Pancreas (tissue), 10 donors: ENCODE data around the gene EPHA6. TPM values are rescaled to one million over a fixed set of nuclear protein-coding genes. Genes with fewer than 3 reads are reported as not detected.
A peak's percentile ranks its signal among the peaks of the same experiment; 100 is the strongest.
"Not testable (repeated sequence)": the region's sequence is repeated elsewhere in the genome, so short reads cannot be mapped to it uniquely, and the experiment has no call there.

Source experiments
- ATAC-seq, 4 donors: fragments of 200-7000 bp; cut with Tn5 transposase; one replicate each; pipeline versions ENCODE4 v1.8.0 to v1.9.1; 2020; ENCODE audit warnings: mild to moderate bottlenecking in 4 of 4, moderate library complexity in 4 of 4
- DNase-seq, 6 donors: peaks; one replicate each; pipeline ENCODE4 v3.0.0-alpha.2; 2020
- FAIRE-seq: peaks from 2 replicates; lab custom pipeline; 2012; peaks lifted over from hg19 to GRCh38; lab: Jason Lieb, UNC
- H3K27ac ChIP-seq, 4 donors: fragments of 200-600 bp; sonication (generic); 1 replicate in 3 of 4; 2 replicates in 1 of 4; pipeline versions ENCODE4 v1.5.0 to v1.8.0; 2020
- H3K27me3 ChIP-seq, 4 donors: fragments of 200-600 bp; one replicate each; pipeline ENCODE4 v1.8.0; 2021
- H3K36me3 ChIP-seq, 3 donors: fragments of 200-600 bp; sonication (generic) in 1 of 3; one replicate each; pipeline versions ENCODE4 v1.5.0 to v1.8.0; 2020 to 2021
- H3K4me1 ChIP-seq, 3 donors: fragments of 200-600 bp; one replicate each; pipeline ENCODE4 v1.8.0; 2021
- H3K4me3 ChIP-seq, 4 donors: fragments of 200-600 bp; sonication (generic) in 2 of 4; one replicate each; pipeline versions ENCODE4 v1.5.0 to v1.8.0; 2020 to 2021
- H3K9me3 ChIP-seq, 4 donors: fragments of 200-600 bp; one replicate each; pipeline ENCODE4 v1.8.0; 2021
- WGBS, 2 donors: extraction: QIAGEN DNeasy Blood & Tissue Kit; methylation state at CpG; one replicate each; pipeline ENCODE4 v1.1.7; 2013; 5-methylcytosine and 5-hydroxymethylcytosine counted together
- intact Hi-C, 3 donors: fragments of 100-400 bp; cut with DNase I; formaldehyde crosslinking; loops; one replicate each; pipeline versions ENCODE4 v1.11.1 to v1.14.2; 2022
- polyA plus RNA-seq, 2 donors: library from polyadenylated mRNA; stranded (reverse); fragments of 200-250 nt; gene quantifications; one replicate each; pipeline ENCODE4 v1.2.3, GENCODE V29; 2013
- total RNA-seq, 6 donors: library from RNA; stranded (reverse); fragmentation: NEBNext Ultra II Directional in 4 of 6; extraction: Animal tissue kit (Norgen Biotek cat#: 25700) in 4 of 6; gene quantifications; one replicate each; pipeline versions ENCODE4 v1.2.1 to v1.2.4, GENCODE V29; 2021 to 2023
- TF ChIP-seq, protein P1 (sequence below), 4 donors: fragments of 200-600 bp; sonication (generic) in 3 of 4; IDR thresholded peaks; one replicate each; pipeline versions ENCODE4 v1.5.0 to v1.8.0; 2021; ENCODE audit warnings: antibody characterized with exemption in 4 of 4
- donor health status: healthy with polysubstance abuse.
- donor health status: DM: no; HTN: no; CAD: no; lungs with moderate emphysema.
- donor health status: DM: no; HTN: no; CAD: no.
- donor health status: control.
- donor health status: control.
- donor health status: Bipolar disorder and iron deficiency.
- donor health status: DM: yes; HTN: yes; CAD: no.
- donor health status: DM: no; HTN: no; CAD: no.
- donor health status: DM: no; HTN: no; CAD: no.
- donor health status: DM: yes; HTN: yes; CAD: no.

EPHA6 gene
- total and polyA plus RNA-seq, 8 donors: 0.15 to 1.1 (median 0.57) TPM

DNA sequence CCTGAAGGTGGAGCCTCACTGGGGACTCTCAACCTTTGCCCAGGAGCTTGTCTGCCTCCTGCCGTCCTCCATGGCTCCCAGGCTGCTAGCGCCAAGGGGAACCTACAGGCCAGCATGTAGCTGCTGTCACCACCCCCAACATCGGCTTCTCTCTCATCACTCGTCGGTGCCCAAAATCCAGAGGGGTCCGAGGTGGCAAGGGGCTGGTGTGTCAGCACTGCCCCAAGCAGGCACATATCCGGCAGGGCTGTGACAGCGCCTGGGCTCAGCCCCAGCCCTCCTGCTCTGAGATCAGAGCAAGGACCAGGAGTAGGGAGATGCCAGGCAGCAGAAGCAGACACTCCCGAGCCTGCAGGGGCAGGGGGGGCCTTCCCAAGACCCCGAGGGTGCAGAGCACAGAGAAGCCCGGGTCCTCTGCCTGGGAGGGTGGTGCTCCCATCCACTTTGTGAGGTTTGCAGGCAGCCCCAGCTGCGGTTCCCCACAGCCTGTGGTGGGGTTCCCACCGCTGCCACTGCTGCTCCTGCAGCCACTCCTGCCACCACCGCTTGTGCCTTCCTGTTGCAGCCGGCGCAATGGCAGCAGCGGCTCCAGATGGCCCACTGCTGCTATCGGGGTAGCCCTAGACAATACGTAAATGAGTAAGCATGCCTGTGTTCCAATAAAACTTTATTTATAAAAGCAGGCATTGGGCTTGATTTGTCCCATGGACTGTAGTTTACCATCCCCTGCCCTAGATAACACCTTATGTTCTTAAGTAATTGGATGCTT is 451.0 kb downstream of the EPHA6 start:
- Histone ChIP-seq H3K36me3 (no peaks in the 10 kb centered on the region), H3K9me3 (no peaks in the 10 kb centered on the region), H3K4me3 (no peak overlapping the region), H3K27me3 (no peaks in the 10 kb centered on the region), H3K27ac (no peak overlapping the region), H3K4me1 (no peaks in the 10 kb centered on the region)
- ATAC-seq: no peak
- no peak for FAIRE-seq
- intact Hi-C loops: no loop called here
- WGBS, 2 donors: 76 to 85% methylated on average over 19 of the region's 19 CpGs
- DNase-seq: peak in 1 of 6 donors; percentile 51
- TF ChIP-seq, protein P1, sequence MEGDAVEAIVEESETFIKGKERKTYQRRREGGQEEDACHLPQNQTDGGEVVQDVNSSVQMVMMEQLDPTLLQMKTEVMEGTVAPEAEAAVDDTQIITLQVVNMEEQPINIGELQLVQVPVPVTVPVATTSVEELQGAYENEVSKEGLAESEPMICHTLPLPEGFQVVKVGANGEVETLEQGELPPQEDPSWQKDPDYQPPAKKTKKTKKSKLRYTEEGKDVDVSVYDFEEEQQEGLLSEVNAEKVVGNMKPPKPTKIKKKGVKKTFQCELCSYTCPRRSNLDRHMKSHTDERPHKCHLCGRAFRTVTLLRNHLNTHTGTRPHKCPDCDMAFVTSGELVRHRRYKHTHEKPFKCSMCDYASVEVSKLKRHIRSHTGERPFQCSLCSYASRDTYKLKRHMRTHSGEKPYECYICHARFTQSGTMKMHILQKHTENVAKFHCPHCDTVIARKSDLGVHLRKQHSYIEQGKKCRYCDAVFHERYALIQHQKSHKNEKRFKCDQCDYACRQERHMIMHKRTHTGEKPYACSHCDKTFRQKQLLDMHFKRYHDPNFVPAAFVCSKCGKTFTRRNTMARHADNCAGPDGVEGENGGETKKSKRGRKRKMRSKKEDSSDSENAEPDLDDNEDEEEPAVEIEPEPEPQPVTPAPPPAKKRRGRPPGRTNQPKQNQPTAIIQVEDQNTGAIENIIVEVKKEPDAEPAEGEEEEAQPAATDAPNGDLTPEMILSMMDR (IDR thresholded peaks at IDR 0.05): no peak

DNA sequence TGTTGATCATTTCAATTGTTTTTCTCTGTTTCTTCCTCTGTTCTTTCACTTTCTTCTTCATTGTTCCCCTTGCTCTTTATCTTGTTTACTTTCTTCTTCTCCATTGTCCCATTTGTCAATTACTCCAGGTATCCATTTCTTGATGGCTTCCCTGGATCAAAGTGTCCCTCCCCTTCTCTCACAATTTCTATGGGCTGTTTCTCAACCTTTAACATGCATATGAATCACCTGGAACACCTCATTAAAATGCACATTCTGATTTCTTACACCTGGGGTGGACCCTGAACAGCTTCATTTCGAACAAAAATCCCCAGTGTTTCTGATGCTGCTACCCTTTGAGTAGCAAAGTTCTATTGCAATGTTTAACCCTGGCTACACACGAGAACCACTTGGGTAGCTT is 454.8 kb downstream of the EPHA6 start:
- no peaks in the 10 kb centered on the region for H3K4me1 ChIP-seq
- intact Hi-C loops: no loop called here
- H3K36me3 ChIP-seq: no peaks in the 10 kb centered on the region
- no peak overlapping the region for H3K27ac ChIP-seq
- ATAC-seq: no peak
- H3K9me3 ChIP-seq: no peaks in the 10 kb centered on the region
- no peak for DNase-seq
- FAIRE-seq: no peak
- no peak overlapping the region for H3K4me3 ChIP-seq
- WGBS, 2 donors: 18 to 21% methylated on average over 2 of the region's 2 CpGs
- no peaks in the 10 kb centered on the region for H3K27me3 ChIP-seq
- TF ChIP-seq, protein P1 (IDR thresholded peaks at IDR 0.05): no peak

DNA sequence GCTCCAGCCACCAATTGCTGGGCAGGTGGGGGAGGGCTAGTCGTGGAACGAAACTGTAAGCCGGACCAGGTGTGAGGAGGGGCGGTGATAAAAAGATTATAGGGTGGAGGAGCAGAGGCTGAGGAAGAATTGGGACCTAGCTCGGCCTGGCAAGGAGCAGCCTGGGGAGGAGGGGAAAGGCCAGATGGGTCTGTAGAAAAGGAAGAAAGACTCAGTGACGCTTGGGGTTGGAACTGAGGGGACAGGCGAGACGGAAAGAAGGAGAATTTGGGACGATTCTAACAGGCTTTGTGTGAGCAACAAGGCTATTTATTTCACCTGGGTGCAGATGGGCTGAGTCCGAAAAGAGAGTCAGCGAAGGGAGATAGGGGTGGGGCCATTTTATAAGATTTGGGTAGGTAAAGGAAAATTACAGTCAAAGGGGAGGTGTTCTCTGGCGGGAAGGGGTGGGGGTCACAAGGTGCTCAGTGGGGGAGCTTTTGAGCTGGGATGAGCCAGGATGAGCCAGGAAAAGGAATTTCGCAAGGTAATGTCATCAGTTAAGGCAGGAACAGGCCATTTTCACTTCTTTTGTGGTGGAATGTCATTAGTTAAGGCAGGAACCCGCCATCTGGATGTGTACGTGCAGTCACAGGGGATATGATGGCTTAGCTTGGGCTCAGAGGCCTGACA is 462.6 kb downstream of the EPHA6 start:
- ATAC-seq, H3K27ac ChIP-seq, H3K9me3 ChIP-seq, intact Hi-C loops, FAIRE-seq, H3K36me3 ChIP-seq, DNase-seq, H3K4me1 ChIP-seq, H3K27me3 ChIP-seq, H3K4me3 ChIP-seq: not testable (repeated sequence)
- 68 to 72% methylated on average over 15 of the region's 15 CpGs for WGBS, 2 donors

DNA sequence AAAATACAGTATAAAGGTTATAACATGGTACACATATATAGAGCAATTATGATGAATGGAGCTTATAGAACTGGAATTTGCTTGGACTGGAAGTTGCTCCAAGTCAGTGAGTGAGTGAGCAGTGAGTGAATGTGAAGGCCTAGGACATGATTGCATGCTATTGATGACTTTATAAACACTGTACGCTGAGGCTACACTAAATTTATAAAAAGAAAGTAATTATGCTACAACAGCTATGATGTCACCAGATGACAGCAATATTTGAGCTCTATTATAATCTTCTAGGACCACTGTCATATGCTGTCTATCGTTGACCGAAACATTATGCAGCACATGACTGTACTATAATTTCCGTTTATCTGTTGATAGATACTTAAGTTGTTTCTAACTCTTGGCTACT is 463.3 kb downstream of the EPHA6 start:
- Histone ChIP-seq H3K4me3 (no peak overlapping the region), H3K4me1 (no peaks in the 10 kb centered on the region), H3K36me3 (no peaks in the 10 kb centered on the region), H3K9me3 (no peaks in the 10 kb centered on the region), H3K27ac (no peak overlapping the region), H3K27me3 (no peaks in the 10 kb centered on the region)
- TF ChIP-seq, protein P1 (IDR thresholded peaks at IDR 0.05): no peak
- DNase-seq (no peak), ATAC-seq (no peak), FAIRE-seq (no peak)
- intact Hi-C loops: no loop called here
- WGBS, 2 donors: 89 to 92% methylated on average over 4 of the region's 4 CpGs

DNA sequence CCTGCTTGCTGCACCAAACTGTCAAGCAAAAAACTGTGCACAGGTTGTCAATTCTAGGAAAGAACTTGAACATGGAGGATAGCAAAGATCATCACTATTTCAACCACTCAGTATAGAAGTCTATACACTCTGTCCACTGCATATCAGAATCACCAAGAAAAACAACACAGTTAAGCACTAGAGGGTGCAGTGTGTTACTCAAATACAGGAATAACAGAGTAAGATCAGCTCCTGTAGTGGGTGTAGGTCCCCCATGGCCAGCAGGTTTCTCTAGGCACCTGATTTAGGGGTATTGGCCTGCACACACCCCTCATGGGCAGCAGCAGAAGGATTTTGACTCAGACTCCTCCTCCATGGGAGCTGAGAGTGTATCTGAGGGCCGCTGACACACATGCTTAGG is 464.1 kb downstream of the EPHA6 start:
- Histone ChIP-seq H3K4me1 (no peaks in the 10 kb centered on the region), H3K27me3 (no peaks in the 10 kb centered on the region), H3K4me3 (no peak overlapping the region), H3K9me3 (no peaks in the 10 kb centered on the region), H3K27ac (no peak overlapping the region), H3K36me3 (no peaks in the 10 kb centered on the region)
- DNase-seq: no peak
- no peak for ATAC-seq
- intact Hi-C loops: no loop called here
- 83 to 94% methylated on average over 1 of the region's 1 CpG for WGBS, 2 donors
- no peak for FAIRE-seq
- TF ChIP-seq, protein P1 (IDR thresholded peaks at IDR 0.05): no peak
